Hepatocyte (in vitro differentiated cells): ENCODE data around the gene WBP1L. TPM values are rescaled to one million over a fixed set of nuclear protein-coding genes. Genes with fewer than 3 reads are reported as not detected.

Source experiments
- DNase-seq: peaks from one replicate; pipeline ENCODE4 v3.0.0-alpha.2; 2016; ENCODE audit warnings: low spot score
- H2AFZ ChIP-seq: fragments of 200-600 bp; sonication (generic); 2 replicates; pipeline ENCODE4 v1.6.0; 2016; ENCODE audit warnings: antibody characterized with exemption, mild to moderate bottlenecking
- H3K27ac ChIP-seq: fragments of 200-600 bp; sonication (generic); 2 replicates; pipeline ENCODE4 v1.5.1; 2016; ENCODE audit warnings: mild to moderate bottlenecking
- H3K27me3 ChIP-seq: fragments of 200-600 bp; sonication (generic); 2 replicates; pipeline ENCODE4 v1.6.1; 2016
- H3K36me3 ChIP-seq: fragments of 200-600 bp; sonication (generic); replicated peaks from 2 replicates; pipeline ENCODE4 v1.5.1; 2016; ENCODE audit warnings: low read depth; ENCODE audit not compliant: insufficient read depth
- H3K4me1 ChIP-seq: fragments of 200-600 bp; sonication (generic); 2 replicates; pipeline ENCODE4 v1.5.1; 2016; ENCODE audit warnings: mild to moderate bottlenecking, moderate library complexity; ENCODE audit not compliant: insufficient read depth
- H3K4me2 ChIP-seq: fragments of 200-600 bp; sonication (generic); 2 replicates; pipeline ENCODE4 v1.6.0; 2016
- H3K4me3 ChIP-seq: fragments of 200-600 bp; sonication (generic); 2 replicates; pipeline ENCODE4 v1.5.1; 2016; ENCODE audit warnings: mild to moderate bottlenecking
- H3K79me2 ChIP-seq: fragments of 200-600 bp; sonication (generic); 2 replicates; pipeline ENCODE4 v1.6.0; 2017; ENCODE audit warnings: mild to moderate bottlenecking
- H3K9me2 ChIP-seq: fragments of 200-600 bp; sonication (generic); replicated peaks from 2 replicates; pipeline ENCODE4 v1.6.0; 2017; ENCODE audit warnings: mild to moderate bottlenecking; ENCODE audit not compliant: insufficient read depth
- H3K9me3 ChIP-seq: fragments of 200-600 bp; sonication (generic); 2 replicates; pipeline ENCODE4 v1.5.1; 2016; ENCODE audit warnings: low read depth, mild to moderate bottlenecking
- H4K20me1 ChIP-seq: fragments of 200-600 bp; sonication (generic); 2 replicates; pipeline ENCODE4 v1.6.0; 2016; ENCODE audit warnings: mild to moderate bottlenecking; ENCODE audit not compliant: insufficient read depth, poor library complexity, severe bottlenecking
- CTCF ChIP-seq: fragments of 200-600 bp; sonication (generic); IDR thresholded peaks from 2 replicates; pipeline ENCODE4 v1.5.1; 2016; ENCODE audit warnings: antibody characterized with exemption, mild to moderate bottlenecking; ENCODE audit not compliant: poor library complexity
- EZH2 ChIP-seq: fragments of 200-600 bp; sonication (generic); IDR thresholded peaks from 2 replicates; pipeline ENCODE4 v1.6.1; 2016; ENCODE audit warnings: antibody characterized with exemption, mild to moderate bottlenecking, borderline replicate concordance
- EZH2phosphoT487 ChIP-seq: fragments of 200-600 bp; sonication (generic); IDR thresholded peaks from one replicate; pipeline ENCODE4 v1.6.1; 2018; ENCODE audit warnings: antibody characterized with exemption, mild to moderate bottlenecking, low read depth, moderate library complexity; ENCODE audit not compliant: unreplicated experiment, severe bottlenecking
- WGBS: methylation state at CpG from one replicate; pipeline ENCODE4 v1.1.6; 2016; ENCODE audit warnings: low lambda C conversion rate; ENCODE audit errors: missing lambda C conversion rate; 5-methylcytosine and 5-hydroxymethylcytosine counted together
- polyA plus RNA-seq: library from polyadenylated mRNA; unstranded; fragments of >200 nt; fragmentation: Nextera tagmentation; extraction: Ambion mirVana; gene quantifications from 2 replicates; pipeline ENCODE4 v1.2.1, GENCODE V29; 2016
- total RNA-seq: library from RNA; depleted of rRNA; stranded (reverse); fragments of >200 nt; gene quantifications from 2 replicates; pipeline ENCODE4 v1.2.3, GENCODE V29; 2014

Gene WBP1L
- total and polyA plus RNA-seq, 2 experiments from 2014 or later: 21.6 to 57.1 TPM

DNA sequence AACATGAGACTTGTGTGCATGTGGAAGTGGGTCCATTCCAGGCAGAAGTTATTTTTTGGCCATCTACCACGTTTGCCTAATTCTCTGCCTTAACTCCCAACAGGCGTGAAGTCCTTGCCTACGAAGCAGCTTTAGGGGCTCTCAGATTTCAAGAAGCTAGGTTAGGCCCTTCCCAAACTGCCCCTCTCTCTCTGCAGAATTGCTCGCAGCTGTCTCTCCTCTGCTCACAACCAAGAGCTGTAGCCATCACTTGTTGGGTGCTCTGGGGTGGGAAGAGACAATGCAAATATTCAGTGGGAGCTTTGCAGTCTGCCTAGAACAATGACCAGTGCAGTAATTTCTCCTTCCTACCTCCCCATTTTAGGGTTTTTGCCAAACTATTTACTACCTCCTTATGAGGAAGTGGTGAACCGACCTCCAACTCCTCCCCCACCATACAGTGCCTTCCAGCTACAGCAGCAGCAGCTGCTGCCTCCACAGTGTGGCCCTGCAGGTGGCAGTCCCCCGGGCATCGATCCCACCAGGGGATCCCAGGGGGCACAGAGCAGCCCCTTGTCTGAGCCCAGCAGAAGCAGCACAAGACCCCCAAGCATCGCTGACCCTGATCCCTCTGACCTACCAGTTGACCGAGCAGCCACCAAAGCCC, 68.6 kb downstream of the WBP1L start:
- Histone ChIP-seq H3K9me3 (no peaks in the 10 kb centered on the region), H3K4me1 (peaks cover 24% of the 10 kb centered on the region), H3K4me3 (no peak overlapping the region), H3K79me2 (peaks cover 10% of the 10 kb centered on the region), H3K27ac (no peak overlapping the region), H3K9me2 (no peaks in the 10 kb centered on the region), H3K36me3 (no peaks in the 10 kb centered on the region), H3K4me2 (no peak overlapping the region), H3K27me3 (no peaks in the 10 kb centered on the region), H4K20me1 (no peaks in the 10 kb centered on the region), H2AFZ (no peak overlapping the region)
- TF ChIP-seq EZH2 (no peak), CTCF (no peak), EZH2phosphoT487 (no peak)
- DNase-seq: no peak
- 86% methylated on average over 8 of the region's 9 CpGs for WGBS

- Histone ChIP-seq H4K20me1 (no peaks in the 10 kb centered on the region), H3K27me3 (no peaks in the 10 kb centered on the region), H3K9me3 (no peaks in the 10 kb centered on the region), H3K4me1 (peaks cover 24% of the 10 kb centered on the region), H3K79me2 (peaks cover 3% of the 10 kb centered on the region), H3K9me2 (no peaks in the 10 kb centered on the region), H3K36me3 (no peaks in the 10 kb centered on the region), H3K4me2 (no peak overlapping the region), H2AFZ (no peak overlapping the region), H3K27ac (peak overlapping the region; percentile 95), H3K4me3 (no peak overlapping the region)
- no peak for DNase-seq
- 99% methylated on average over 17 of the region's 17 CpGs for WGBS
- TF ChIP-seq EZH2phosphoT487 (no peak), CTCF (no peak), EZH2 (no peak)
These were observed 69.3 kb downstream of the WBP1L start for GRCh38 chr10:102813017-102813541.

DNA sequence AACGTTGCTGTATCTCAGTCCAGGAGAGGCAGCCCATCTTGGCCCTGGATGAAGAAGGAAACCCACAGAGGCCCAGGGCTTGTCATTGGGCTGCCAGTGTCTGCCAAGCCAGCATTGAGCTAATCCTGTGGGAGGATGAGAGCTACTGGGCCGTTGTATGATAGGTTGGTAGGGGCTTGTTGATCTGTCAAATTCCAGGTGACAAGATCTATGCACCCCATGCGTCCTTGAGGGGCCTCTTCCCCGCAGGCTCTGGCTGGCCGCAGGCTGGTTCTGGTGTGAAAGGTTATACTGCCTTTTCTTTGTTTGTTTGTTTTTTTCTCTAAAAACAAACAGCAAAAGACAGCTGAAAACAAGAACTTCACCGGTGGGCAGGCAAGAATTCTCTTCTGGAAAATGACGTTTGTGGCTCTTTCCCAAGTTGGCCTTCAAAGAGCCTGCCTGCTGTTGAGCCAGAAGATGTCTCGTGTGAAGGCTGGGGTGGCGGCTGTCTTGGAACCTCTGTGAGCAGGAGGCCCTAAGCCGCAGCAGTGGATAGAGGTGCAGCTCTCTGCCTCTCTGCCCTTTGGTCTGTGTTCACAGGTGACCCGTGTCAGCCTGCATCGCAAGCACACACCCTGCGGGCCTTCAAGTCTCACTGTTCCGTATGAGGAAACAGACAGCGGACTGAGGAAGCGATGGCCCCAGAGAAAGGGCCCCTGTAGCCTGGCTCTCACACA, 70.1 kb downstream of the WBP1L start:
- Histone ChIP-seq H3K4me3 (no peak overlapping the region), H3K9me2 (no peaks in the 10 kb centered on the region), H3K27ac (peak overlapping the region; percentile 95), H3K79me2 (no peaks in the 10 kb centered on the region), H3K9me3 (no peaks in the 10 kb centered on the region), H3K4me1 (peaks cover 24% of the 10 kb centered on the region), H3K36me3 (no peaks in the 10 kb centered on the region), H2AFZ (no peak overlapping the region), H3K27me3 (no peaks in the 10 kb centered on the region), H4K20me1 (no peaks in the 10 kb centered on the region), H3K4me2 (peak overlapping the region; percentile 5)
- WGBS: 60% methylated on average over 16 of the region's 16 CpGs
- TF ChIP-seq EZH2: no peak
- TF ChIP-seq CTCF: no peak
- no peak for TF ChIP-seq EZH2phosphoT487
- peak; percentile 84 for DNase-seq
